B cell (primary cell): ENCODE measurements around the gene PTPRE.

ENCODE experiments used
- EZH2 ChIP-seq: IDR thresholded peaks from 2 replicates; pipeline ENCODE4 v1.6.1; 2012; ENCODE audit warnings: borderline replicate concordance, low read depth, mild to moderate bottlenecking, moderate library complexity, low read length; ENCODE audit not compliant: insufficient read depth, poor library complexity, severe bottlenecking
- TF ChIP-seq, protein P1 (sequence below): fragments of 200-600 bp; IDR thresholded peaks from one replicate; pipeline ENCODE4 v1.8.0; 2022; ENCODE audit warnings: antibody characterized with exemption, mild to moderate bottlenecking

DNA sequence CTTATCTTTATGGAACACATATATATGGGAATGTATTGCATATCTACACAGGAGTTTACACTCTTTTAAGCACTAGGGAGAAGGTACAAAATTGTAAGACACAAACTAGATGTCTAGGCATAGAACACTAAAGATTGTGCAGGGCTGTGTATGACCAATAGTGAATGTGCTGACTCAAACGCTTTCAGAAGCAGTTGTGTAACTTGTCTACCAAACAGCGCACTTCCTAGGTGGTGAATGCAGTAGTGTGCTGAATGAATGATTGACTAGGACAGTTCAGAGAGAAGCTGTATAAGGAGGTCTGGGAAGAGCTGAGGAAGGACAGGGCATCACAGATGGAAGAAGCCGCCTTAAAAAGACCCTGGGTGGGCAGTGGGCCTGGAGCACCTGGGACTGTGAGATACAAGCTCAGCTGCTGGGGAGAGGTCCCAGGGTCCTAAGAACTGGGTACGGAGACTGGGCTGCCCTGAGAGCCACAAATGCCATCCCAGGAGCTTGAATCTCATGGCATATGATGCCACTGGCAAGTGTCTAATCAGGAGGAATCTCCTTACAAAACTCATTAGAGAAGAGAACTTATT lies 28.3 kb upstream of the PTPRE start:
- TF ChIP-seq, protein P1, sequence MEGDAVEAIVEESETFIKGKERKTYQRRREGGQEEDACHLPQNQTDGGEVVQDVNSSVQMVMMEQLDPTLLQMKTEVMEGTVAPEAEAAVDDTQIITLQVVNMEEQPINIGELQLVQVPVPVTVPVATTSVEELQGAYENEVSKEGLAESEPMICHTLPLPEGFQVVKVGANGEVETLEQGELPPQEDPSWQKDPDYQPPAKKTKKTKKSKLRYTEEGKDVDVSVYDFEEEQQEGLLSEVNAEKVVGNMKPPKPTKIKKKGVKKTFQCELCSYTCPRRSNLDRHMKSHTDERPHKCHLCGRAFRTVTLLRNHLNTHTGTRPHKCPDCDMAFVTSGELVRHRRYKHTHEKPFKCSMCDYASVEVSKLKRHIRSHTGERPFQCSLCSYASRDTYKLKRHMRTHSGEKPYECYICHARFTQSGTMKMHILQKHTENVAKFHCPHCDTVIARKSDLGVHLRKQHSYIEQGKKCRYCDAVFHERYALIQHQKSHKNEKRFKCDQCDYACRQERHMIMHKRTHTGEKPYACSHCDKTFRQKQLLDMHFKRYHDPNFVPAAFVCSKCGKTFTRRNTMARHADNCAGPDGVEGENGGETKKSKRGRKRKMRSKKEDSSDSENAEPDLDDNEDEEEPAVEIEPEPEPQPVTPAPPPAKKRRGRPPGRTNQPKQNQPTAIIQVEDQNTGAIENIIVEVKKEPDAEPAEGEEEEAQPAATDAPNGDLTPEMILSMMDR, result no peak
- no peak for TF ChIP-seq EZH2
